Activated naive CD4-positive, alpha-beta T cell treated with anti-CD3 and anti-CD28 coated beads, Interleukin-2, amount 10 ng/mL, durations not matched to agents 7 days and 5 days (primary cell): ENCODE measurements around the gene DHH.

Source experiments
- CTCF ChIA-PET: fragments of 350-600 bp; sonication (Branson Sonifier 250); formaldehyde crosslinking; loops from one replicate; lab custom pipeline; 2021; ENCODE audit warnings: antibody characterized with exemption; lab: Charles Lee
- DNase-seq: peaks from one replicate; pipeline ENCODE4 v3.0.0-alpha.2; 2020
- H3K27ac Mint-ChIP-seq: one replicate; pipeline ENCODE4 v1.8.0; 2021; ENCODE audit warnings: mild to moderate bottlenecking, moderate library complexity, mixed read lengths
- H3K27me3 Mint-ChIP-seq: one replicate; pipeline ENCODE4 v1.8.0; 2021; ENCODE audit warnings: mild to moderate bottlenecking, mixed read lengths
- H3K36me3 Mint-ChIP-seq: one replicate; pipeline ENCODE4 v1.8.0; 2021; ENCODE audit warnings: mixed read lengths
- H3K4me1 Mint-ChIP-seq: one replicate; pipeline ENCODE4 v1.8.0; 2021; ENCODE audit warnings: mixed read lengths
- H3K4me3 Mint-ChIP-seq: one replicate; pipeline ENCODE4 v1.8.0; 2021; ENCODE audit warnings: mild to moderate bottlenecking, moderate library complexity, mixed read lengths
- H3K9me3 Mint-ChIP-seq: one replicate; pipeline ENCODE4 v1.8.0; 2021; ENCODE audit warnings: mixed read lengths

Gene DHH

DNA sequence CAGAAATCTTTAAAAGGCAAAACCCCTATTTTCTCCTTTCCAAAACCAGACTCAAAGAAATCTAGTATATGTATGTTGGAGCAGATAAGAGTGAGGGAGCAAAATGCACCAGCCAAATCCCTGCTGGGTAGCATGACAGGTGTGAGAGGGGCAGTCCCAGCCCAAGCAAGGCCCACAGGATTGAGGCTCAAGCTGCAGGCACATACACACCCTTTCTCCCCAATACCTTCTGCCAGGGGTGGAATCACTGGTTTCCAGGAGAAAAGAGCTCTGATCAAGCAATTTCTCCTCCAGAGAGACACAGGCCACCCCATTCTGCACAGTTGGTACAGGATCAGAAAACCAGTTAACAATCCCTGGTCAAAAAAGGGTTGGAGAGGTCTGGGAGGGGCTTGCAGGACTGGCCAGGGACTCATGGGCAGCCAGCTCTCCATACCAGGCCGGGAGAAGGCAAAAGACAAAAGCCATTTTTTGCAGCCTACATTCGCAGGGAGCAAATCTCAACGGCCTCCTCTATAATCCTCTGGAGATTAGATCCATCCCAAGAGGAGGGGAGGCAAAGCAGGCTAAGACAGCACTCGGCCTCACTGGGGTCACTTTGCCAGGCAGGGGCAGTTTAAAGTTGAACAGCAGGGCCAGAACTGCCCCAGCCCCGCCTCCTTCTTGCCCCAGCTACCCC lies 36.1 kb downstream of the DHH start:
- peak overlapping the region; percentile 92 for H3K4me3 Mint-ChIP-seq
- peaks cover 56% of the 10 kb centered on the region for H3K4me1 Mint-ChIP-seq
- H3K27ac Mint-ChIP-seq: peak overlapping the region; percentile 88
- DNase-seq: no peak
- CTCF ChIA-PET: interaction anchor here (1.2 to 3.0 kb wide), 5 partner anchors 15 to 41 kb away, joined by 3 to 18 read pairs (median 5); no protein-coding TSS in a partner anchor
- H3K9me3 Mint-ChIP-seq: no peaks in the 10 kb centered on the region
- H3K36me3 Mint-ChIP-seq: peaks cover 24% of the 10 kb centered on the region
- H3K27me3 Mint-ChIP-seq: peaks cover 5% of the 10 kb centered on the region

- H3K36me3 Mint-ChIP-seq: peaks cover 31% of the 10 kb centered on the region
Measured at GRCh38 chr12:49057888-49058287, 36.7 kb downstream of the DHH start.

GRCh38 chr12:49055978-49056754 lies 38.4 kb downstream of the DHH start:
- Mint-ChIP-seq H3K9me3 (no peaks in the 10 kb centered on the region), H3K36me3 (peaks cover 46% of the 10 kb centered on the region), H3K27ac (peak overlapping the region; percentile 56), H3K4me1 (peaks cover 48% of the 10 kb centered on the region), H3K4me3 (peak overlapping the region; percentile 92), H3K27me3 (peaks cover 5% of the 10 kb centered on the region)
- peak; percentile 72 for DNase-seq
- CTCF ChIA-PET: interaction anchor here (0.9 to 2.7 kb wide), 6 partner anchors 8 to 42 kb away, joined by 3 to 10 read pairs (median 6); no protein-coding TSS in a partner anchor

More at GRCh38 chr12:49057888-49058287, 36.7 kb downstream of the DHH start:
- H3K27ac Mint-ChIP-seq: peak overlapping the region; percentile 78
- no peaks in the 10 kb centered on the region for H3K9me3 Mint-ChIP-seq
- H3K27me3 Mint-ChIP-seq: peaks cover 5% of the 10 kb centered on the region
- peaks cover 56% of the 10 kb centered on the region for H3K4me1 Mint-ChIP-seq
- H3K4me3 Mint-ChIP-seq: peak overlapping the region; percentile 92
- CTCF ChIA-PET: interaction anchor here (0.6 to 3.0 kb wide), 7 partner anchors 10 to 178 kb away, joined by 3 to 18 read pairs (median 3); no protein-coding TSS in a partner anchor
- DNase-seq: peak; percentile 36

GRCh38 chr12:49055092-49055491 lies 39.5 kb downstream of the DHH start:
- no peak overlapping the region for H3K27ac Mint-ChIP-seq
- no peak overlapping the region for H3K4me3 Mint-ChIP-seq
- H3K36me3 Mint-ChIP-seq: peaks cover 54% of the 10 kb centered on the region
- peaks cover 45% of the 10 kb centered on the region for H3K4me1 Mint-ChIP-seq
- no peak for DNase-seq
- CTCF ChIA-PET: interaction anchor here (0.8 to 2.7 kb wide), 4 partner anchors 9 to 33 kb away, joined by 3 to 10 read pairs (median 7); partner anchors contain the start of gene RHEBL1
- H3K27me3 Mint-ChIP-seq: no peaks in the 10 kb centered on the region
- H3K9me3 Mint-ChIP-seq: no peaks in the 10 kb centered on the region

DNA sequence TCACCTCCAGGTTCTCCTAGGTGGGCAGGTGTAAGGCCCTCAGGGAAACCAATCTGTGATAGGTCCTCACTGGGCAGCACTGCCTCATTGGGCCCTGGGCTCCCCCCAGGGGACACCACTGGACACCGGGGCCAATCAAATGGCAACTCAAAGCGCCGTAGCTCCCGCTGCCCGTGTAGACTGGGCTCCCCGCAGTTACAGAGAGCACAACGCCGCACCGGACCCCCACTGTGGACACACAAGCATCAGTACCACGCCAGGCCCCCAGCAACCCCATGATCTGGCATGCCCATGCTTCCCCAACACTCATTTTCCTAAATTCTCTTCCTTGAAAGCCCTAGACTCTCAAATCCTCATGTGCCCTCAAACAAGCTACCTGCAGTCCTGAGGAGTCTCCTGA lies 40.1 kb downstream of the DHH start:
- DNase-seq: no peak
- Mint-ChIP-seq H3K4me3 (no peak overlapping the region), H3K9me3 (no peaks in the 10 kb centered on the region), H3K27me3 (no peaks in the 10 kb centered on the region), H3K27ac (no peak overlapping the region), H3K4me1 (peaks cover 45% of the 10 kb centered on the region), H3K36me3 (peaks cover 57% of the 10 kb centered on the region)
- CTCF ChIA-PET: interaction anchor here (0.8 to 2.7 kb wide), 3 partner anchors 10 to 15 kb away, joined by 3 to 10 read pairs (median 6); partner anchors contain the start of gene RHEBL1

GRCh38 chr12:49054096-49054495 lies 40.5 kb downstream of the DHH start:
- Mint-ChIP-seq H3K36me3 (peaks cover 60% of the 10 kb centered on the region), H3K27ac (no peak overlapping the region), H3K9me3 (no peaks in the 10 kb centered on the region), H3K27me3 (no peaks in the 10 kb centered on the region), H3K4me1 (peaks cover 45% of the 10 kb centered on the region), H3K4me3 (no peak overlapping the region)
- no peak for DNase-seq
- CTCF ChIA-PET: interaction anchor here (0.8 to 2.7 kb wide), 2 partner anchors 10 to 16 kb away, joined by 3 to 10 read pairs; partner anchors contain the start of gene RHEBL1

GRCh38 chr12:49052451-49053208 lies 42.0 kb downstream of the DHH start:
- Mint-ChIP-seq H3K27ac (no peak overlapping the region), H3K27me3 (no peaks in the 10 kb centered on the region), H3K4me1 (peaks cover 30% of the 10 kb centered on the region), H3K36me3 (peaks cover 70% of the 10 kb centered on the region), H3K9me3 (no peaks in the 10 kb centered on the region), H3K4me3 (no peak overlapping the region)
- CTCF ChIA-PET: no interaction called here
- no peak for DNase-seq

DNA sequence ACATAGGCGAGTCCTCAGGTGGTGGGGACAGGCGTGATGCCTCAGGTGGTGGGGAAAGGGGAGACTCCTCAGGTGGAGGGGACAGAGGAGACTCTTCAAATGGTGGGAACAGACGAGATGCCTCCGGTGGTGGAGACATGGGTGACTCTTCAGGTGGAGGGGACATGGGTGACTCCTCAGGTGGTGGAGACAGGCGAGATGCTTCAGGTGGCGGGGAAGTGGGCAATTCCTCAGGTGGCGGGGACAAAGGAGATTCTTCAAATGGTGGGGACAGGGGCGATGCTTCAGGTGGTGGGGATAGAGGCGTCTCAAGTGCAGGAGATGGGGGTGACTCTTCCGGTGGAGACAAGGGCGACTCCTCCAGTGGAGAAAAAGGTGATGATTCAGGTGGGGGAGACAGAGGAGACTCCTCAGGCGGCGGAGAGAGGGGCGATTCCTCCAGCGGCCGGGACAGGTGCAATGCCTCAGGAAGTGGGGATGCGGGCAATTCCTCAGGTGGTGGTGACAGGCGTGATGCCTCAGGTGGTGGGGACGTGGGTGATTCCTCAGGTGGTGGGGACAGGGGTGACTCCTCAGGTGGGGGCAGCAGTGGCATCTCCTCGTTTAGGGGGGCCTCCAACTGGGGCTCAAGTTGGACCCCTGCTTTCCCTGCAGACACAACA lies 42.7 kb downstream of the DHH start:
- Mint-ChIP-seq H3K9me3 (no peaks in the 10 kb centered on the region), H3K36me3 (peaks cover 75% of the 10 kb centered on the region), H3K4me3 (no peak overlapping the region), H3K4me1 (peaks cover 23% of the 10 kb centered on the region), H3K27ac (no peak overlapping the region), H3K27me3 (no peaks in the 10 kb centered on the region)
- no peak for DNase-seq
- CTCF ChIA-PET: no interaction called here

GRCh38 chr12:49051373-49051764 lies 43.2 kb downstream of the DHH start:
- Mint-ChIP-seq H3K27ac (no peak overlapping the region), H3K27me3 (no peaks in the 10 kb centered on the region), H3K4me3 (no peak overlapping the region), H3K4me1 (peaks cover 17% of the 10 kb centered on the region), H3K36me3 (peaks cover 79% of the 10 kb centered on the region), H3K9me3 (no peaks in the 10 kb centered on the region)
- CTCF ChIA-PET: interaction anchor here (0.7 to 1.3 kb wide), 3 partner anchors 13 to 55 kb away, joined by 3 to 6 read pairs (median 5); no protein-coding TSS in a partner anchor
- no peak for DNase-seq

- CTCF ChIA-PET: interaction anchor here (0.7 to 1.3 kb wide), 3 partner anchors 13 to 54 kb away, joined by 3 to 6 read pairs (median 5); no protein-coding TSS in a partner anchor
- Mint-ChIP-seq H3K4me1 (peaks cover 11% of the 10 kb centered on the region), H3K27ac (no peak overlapping the region), H3K4me3 (no peak overlapping the region), H3K9me3 (no peaks in the 10 kb centered on the region), H3K27me3 (no peaks in the 10 kb centered on the region), H3K36me3 (peaks cover 81% of the 10 kb centered on the region)
- DNase-seq: no peak
Measured at GRCh38 chr12:49050507-49051372, 43.9 kb downstream of the DHH start.

- peaks cover 80% of the 10 kb centered on the region for H3K36me3 Mint-ChIP-seq
- H3K4me1 Mint-ChIP-seq: peaks cover under 1% of the 10 kb centered on the region
- H3K27me3 Mint-ChIP-seq: no peaks in the 10 kb centered on the region
- CTCF ChIA-PET: interaction anchor here (1.3 to 1.5 kb wide), 2 partner anchors 53 kb away, joined by 3 to 5 read pairs; no protein-coding TSS in a partner anchor
- no peak overlapping the region for H3K27ac Mint-ChIP-seq
- no peak overlapping the region for H3K4me3 Mint-ChIP-seq
- no peak for DNase-seq
- no peaks in the 10 kb centered on the region for H3K9me3 Mint-ChIP-seq
Measured at GRCh38 chr12:49049566-49050224, 44.9 kb downstream of the DHH start.

- Mint-ChIP-seq H3K36me3 (peaks cover 83% of the 10 kb centered on the region), H3K9me3 (no peaks in the 10 kb centered on the region), H3K27me3 (no peaks in the 10 kb centered on the region), H3K4me3 (no peak overlapping the region), H3K27ac (no peak overlapping the region), H3K4me1 (peaks cover 4% of the 10 kb centered on the region)
- CTCF ChIA-PET: interaction anchor here (1.5 to 1.7 kb wide), 2 partner anchors 29 to 52 kb away, joined by 3 to 7 read pairs; no protein-coding TSS in a partner anchor
- no peak for DNase-seq
Measured at GRCh38 chr12:49048953-49049352, 45.6 kb downstream of the DHH start.
